Esophagus muscularis mucosa (tissue), 4 donors: ENCODE data around the gene BMP2K. TPM values are rescaled to one million over a fixed set of nuclear protein-coding genes. Genes with fewer than 3 reads are reported as not detected.
"Not testable (repeated sequence)": the region's sequence is repeated elsewhere in the genome, so short reads cannot be mapped to it uniquely, and the experiment has no call there.

Experiments
- DNase-seq: peaks from one replicate; pipeline ENCODE4 v3.0.0-alpha.2; 2017; ENCODE audit errors: extremely low spot score
- H3K27ac ChIP-seq, 4 donors: fragments of 200-600 bp; sonication (generic); replicated peaks in 1 of 4; 1 replicate in 3 of 4; 2 replicates in 1 of 4; pipeline ENCODE4 v1.5.1; 2016 to 2019; ENCODE audit warnings: mild to moderate bottlenecking in 1 of 4
- H3K27me3 ChIP-seq, 4 donors: fragments of 200-600 bp; sonication (generic); one replicate each; pipeline versions ENCODE4 v1.5.1 to v1.6.0; 2016 to 2019
- H3K36me3 ChIP-seq, 4 donors: fragments of 200-600 bp; sonication (generic); one replicate each; pipeline ENCODE4 v1.5.1; 2016 to 2019
- H3K4me1 ChIP-seq, 4 donors: fragments of 200-600 bp; sonication (generic); one replicate each; pipeline ENCODE4 v1.5.1; 2016 to 2019
- H3K4me3 ChIP-seq, 4 donors: fragments of 200-600 bp; sonication (generic); 1 replicate in 2 of 4; 2 replicates in 2 of 4; pipeline ENCODE4 v1.5.1; 2016 to 2019; ENCODE audit warnings: mild to moderate bottlenecking in 4 of 4, moderate library complexity in 1 of 4
- H3K9me3 ChIP-seq, 4 donors: fragments of 200-600 bp; sonication (generic); 1 replicate in 3 of 4; 2 replicates in 1 of 4; pipeline ENCODE4 v1.5.1; 2016 to 2019
- CTCF ChIP-seq, 3 experiments: fragments of 200-600 bp in 2 of 3; fragments of 450-650 bp in 1 of 3; sonication (generic) in 2 of 3; IDR thresholded peaks; one replicate each; pipeline ENCODE4 v1.5.1; 2017 to 2019; ENCODE audit warnings: antibody characterized with exemption in 3 of 3, mild to moderate bottlenecking in 2 of 3, moderate library complexity in 1 of 3
- EP300 ChIP-seq: sonication (generic); formaldehyde crosslinking; IDR thresholded peaks from one replicate; pipeline ENCODE4 v1.6.1; 2017; ENCODE audit warnings: antibody characterized with exemption
- POLR2A ChIP-seq: fragments of 450-650 bp; IDR thresholded peaks from one replicate; pipeline ENCODE4 v1.6.1; 2017; ENCODE audit warnings: antibody characterized with exemption, moderate library complexity, mild to moderate bottlenecking, low read depth
- POLR2AphosphoS5 ChIP-seq, 2 donors: sonication (generic); formaldehyde crosslinking; IDR thresholded peaks; one replicate each; pipeline ENCODE4 v1.6.1; 2017; ENCODE audit warnings: antibody characterized with exemption in 2 of 2
- WGBS: methylation state at CpG from one replicate; pipeline ENCODE4 v1.1.5; 2018; 5-methylcytosine and 5-hydroxymethylcytosine counted together
- intact Hi-C: fragments of 100-400 bp; cut with DNase I; formaldehyde crosslinking; loops from one replicate; pipeline ENCODE4 v1.15.1; 2023
- total RNA-seq, 4 donors: library from RNA; depleted of rRNA; stranded (reverse); fragments of >200 nt; gene quantifications; one replicate each; pipeline versions ENCODE4 v1.1.0 to v1.2.1, GENCODE V29; 2016

BMP2K gene
- total RNA-seq, 4 donors from 2014 or later: 42.5 to 53.0 (median 45.0) TPM

- DNase-seq: no peak
- H3K27me3 ChIP-seq: no peaks in the 10 kb centered on the region
Measured at GRCh38 chr4:78827191-78827590, 51.0 kb downstream of the BMP2K start.

GRCh38 chr4:78829296-78829695 is 53.1 kb downstream of the BMP2K start:
- H3K27ac ChIP-seq: no peak overlapping the region
- no peaks in the 10 kb centered on the region for H3K4me1 ChIP-seq
- no peaks in the 10 kb centered on the region for H3K9me3 ChIP-seq
- intact Hi-C loops: no loop called here
- H3K4me3 ChIP-seq: no peak overlapping the region
- H3K36me3 ChIP-seq: peaks cover 8 to 42% (median 25%) of the 10 kb centered on the region in 4 donors
- no peak for DNase-seq
- H3K27me3 ChIP-seq: no peaks in the 10 kb centered on the region
- TF ChIP-seq POLR2AphosphoS5 (IDR thresholded peaks at IDR 0.05): no peak
- TF ChIP-seq CTCF (IDR thresholded peaks at IDR 0.05): no peak
- TF ChIP-seq POLR2A: no peak
- TF ChIP-seq EP300: no peak

More at GRCh38 chr4:78827191-78827590, 51.0 kb downstream of the BMP2K start:
- Histone ChIP-seq H3K27ac (no peak overlapping the region), H3K36me3 (peaks cover 8 to 40% (median 20%) of the 10 kb centered on the region in 4 donors), H3K4me3 (no peak overlapping the region), H3K9me3 (no peaks in the 10 kb centered on the region), H3K4me1 (no peaks in the 10 kb centered on the region)
- WGBS: 97% methylated on average over 3 of the region's 3 CpGs
- intact Hi-C loops: no loop called here
- TF ChIP-seq POLR2AphosphoS5 (IDR thresholded peaks at IDR 0.05) (no peak), EP300 (no peak), CTCF (IDR thresholded peaks at IDR 0.05) (no peak), POLR2A (no peak)

GRCh38 chr4:78839676-78840075 is 63.5 kb downstream of the BMP2K start:
- intact Hi-C loops, H3K9me3 ChIP-seq, H3K27me3 ChIP-seq, DNase-seq, H3K27ac ChIP-seq, H3K4me1 ChIP-seq, H3K36me3 ChIP-seq, H3K4me3 ChIP-seq: not testable (repeated sequence)
- 83% methylated on average over 3 of the region's 3 CpGs for WGBS

- H3K4me1 ChIP-seq, H3K27ac ChIP-seq, H3K9me3 ChIP-seq, H3K4me3 ChIP-seq, intact Hi-C loops, H3K36me3 ChIP-seq, H3K27me3 ChIP-seq, DNase-seq: not testable (repeated sequence)
- WGBS: 94% methylated on average over 4 of the region's 4 CpGs
Measured at GRCh38 chr4:78840286-78840685, 64.1 kb downstream of the BMP2K start.

- Histone ChIP-seq H3K9me3 (no peaks in the 10 kb centered on the region), H3K27me3 (no peaks in the 10 kb centered on the region), H3K4me3 (no peak overlapping the region), H3K27ac (no peak overlapping the region), H3K36me3 (peaks cover 0 to 6% (median 0%) of the 10 kb centered on the region in 4 donors), H3K4me1 (peaks cover 0 to 3% (median 0%) of the 10 kb centered on the region in 4 donors)
- intact Hi-C loops: no loop called here
- WGBS: 67% methylated on average over 2 of the region's 2 CpGs
- no peak for TF ChIP-seq CTCF (IDR thresholded peaks at IDR 0.05)
- DNase-seq: no peak
Measured at GRCh38 chr4:78845472-78845871, 69.3 kb downstream of the BMP2K start.

GRCh38 chr4:78846258-78846657 is 70.1 kb downstream of the BMP2K start:
- Histone ChIP-seq H3K9me3 (no peaks in the 10 kb centered on the region), H3K36me3 (peaks cover 0 to 6% (median 3%) of the 10 kb centered on the region in 4 donors), H3K27me3 (no peaks in the 10 kb centered on the region), H3K27ac (no peak overlapping the region), H3K4me1 (peaks cover 0 to 3% (median 0%) of the 10 kb centered on the region in 4 donors), H3K4me3 (no peak overlapping the region)
- intact Hi-C loops: no loop called here
- TF ChIP-seq CTCF (IDR thresholded peaks at IDR 0.05) (no peak), POLR2A (no peak), EP300 (no peak), POLR2AphosphoS5 (IDR thresholded peaks at IDR 0.05) (no peak)
- no peak for DNase-seq
